Fibroblast of skin of left biceps (primary cell): ENCODE measurements around the gene ZNF511.

Source experiments
- DNase-seq, 2 experiments: peaks; one replicate each; pipeline ENCODE4 v3.0.0-alpha.2; 2013; ENCODE audit warnings: low read depth in 2 of 2

The ZNF511 gene

GRCh38 chr10:133353988-133354605 is 45.4 kb downstream of the ZNF511 start:
- DNase-seq = no peak

GRCh38 chr10:133354672-133355240 is 46.0 kb downstream of the ZNF511 start:
- DNase-seq = no peak

DNA sequence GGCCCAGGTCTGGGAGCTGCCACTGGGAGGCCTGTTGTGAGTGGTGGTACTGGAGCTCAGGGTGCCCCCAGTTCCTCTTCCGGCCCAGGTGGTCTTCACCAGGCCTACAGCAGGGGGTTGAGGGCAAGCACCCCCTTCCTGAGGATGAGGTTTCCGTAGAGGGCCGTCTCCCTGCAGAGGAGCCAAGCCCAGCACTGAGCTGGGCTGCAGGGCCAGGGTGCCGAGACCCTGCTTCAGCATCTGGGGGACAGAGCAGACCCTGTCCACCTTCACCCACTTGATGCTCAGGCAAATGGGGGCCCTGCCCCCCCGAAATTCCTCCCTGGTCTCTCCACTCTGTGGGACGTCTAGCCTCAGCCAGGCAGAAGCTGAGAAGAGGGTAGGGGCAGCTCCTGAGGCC is 46.6 kb downstream of the ZNF511 start:
- no peak for DNase-seq

DNA sequence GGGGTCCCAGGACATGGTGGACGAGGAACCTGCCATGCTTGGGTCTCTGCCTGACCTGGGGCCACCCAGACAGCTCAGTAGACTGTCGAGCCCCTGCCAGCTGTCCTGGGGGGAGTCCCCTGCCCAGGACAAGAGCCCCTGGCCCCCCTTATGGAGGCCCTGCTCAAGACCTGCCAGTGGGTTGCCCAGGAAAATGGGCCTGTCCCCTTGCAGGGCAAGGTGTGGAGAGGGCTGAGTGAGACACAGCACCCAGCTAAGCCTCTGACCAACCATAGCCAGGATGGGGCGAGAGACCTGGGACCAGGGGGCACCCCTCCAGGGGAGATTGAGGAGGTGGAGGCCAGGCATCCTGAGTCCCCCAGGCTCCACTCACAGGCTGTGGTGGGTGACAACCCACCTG is 47.3 kb downstream of the ZNF511 start:
- DNase-seq = no peak

GRCh38 chr10:133356549-133357284 is 48.0 kb downstream of the ZNF511 start:
- DNase-seq = no peak

DNA sequence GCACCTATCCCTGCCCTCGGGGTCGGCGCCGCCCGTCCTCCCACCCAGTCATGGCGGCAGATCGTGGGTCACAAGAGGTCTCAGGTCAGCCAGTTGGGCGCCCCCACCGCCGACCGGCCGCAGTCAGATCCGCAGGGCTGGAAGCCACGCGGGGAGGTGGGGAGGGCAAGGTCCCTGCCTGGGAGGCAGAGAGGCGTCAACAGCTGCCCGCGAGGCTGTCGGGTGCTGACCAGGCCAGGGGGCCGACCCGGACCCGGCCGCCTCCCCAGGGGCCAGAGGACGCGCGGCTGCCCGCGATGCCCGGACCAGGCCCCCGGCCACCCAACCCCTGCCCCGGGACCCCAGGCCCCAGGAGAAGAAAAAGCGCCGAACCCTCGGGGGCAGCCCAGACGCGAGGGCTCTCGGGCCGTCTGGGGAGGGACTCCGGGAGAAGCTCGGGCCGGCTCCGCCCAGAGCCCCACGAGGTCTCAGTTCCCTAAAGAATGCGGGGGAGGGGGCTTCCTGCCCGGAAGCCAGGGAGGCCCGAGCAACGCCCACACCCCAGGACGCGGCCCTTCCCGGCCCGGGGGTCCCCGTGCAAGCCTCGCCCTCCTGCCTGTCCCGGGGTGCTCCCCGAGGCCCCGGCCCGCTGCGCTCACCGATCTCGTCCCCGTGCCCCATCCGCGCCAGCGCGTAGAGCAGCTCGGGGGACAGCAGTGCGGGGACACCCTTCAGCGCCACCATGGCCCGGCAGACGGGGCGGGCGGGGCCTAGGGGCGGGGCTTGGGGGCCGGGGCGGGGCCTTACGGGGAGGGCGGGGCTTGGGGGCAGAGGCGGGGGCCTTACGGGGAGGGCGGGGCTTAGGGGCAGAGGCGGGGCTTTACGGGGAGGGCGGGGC is 48.8 kb downstream of the ZNF511 start, which contains the start of gene FUOM:
Gene FUOM, minus strand, starts transcription at position 735 of the 877 bp plus-strand sequence. Its CDS starts 12 bp downstream, at position 723.
- peak; percentile 13 to 39 for DNase-seq

- DNase-seq = no peak
These were observed 49.6 kb downstream of the ZNF511 start for GRCh38 chr10:133358162-133358924.

GRCh38 chr10:133358925-133359310 is 50.2 kb downstream of the ZNF511 start:
- no peak for DNase-seq

DNA sequence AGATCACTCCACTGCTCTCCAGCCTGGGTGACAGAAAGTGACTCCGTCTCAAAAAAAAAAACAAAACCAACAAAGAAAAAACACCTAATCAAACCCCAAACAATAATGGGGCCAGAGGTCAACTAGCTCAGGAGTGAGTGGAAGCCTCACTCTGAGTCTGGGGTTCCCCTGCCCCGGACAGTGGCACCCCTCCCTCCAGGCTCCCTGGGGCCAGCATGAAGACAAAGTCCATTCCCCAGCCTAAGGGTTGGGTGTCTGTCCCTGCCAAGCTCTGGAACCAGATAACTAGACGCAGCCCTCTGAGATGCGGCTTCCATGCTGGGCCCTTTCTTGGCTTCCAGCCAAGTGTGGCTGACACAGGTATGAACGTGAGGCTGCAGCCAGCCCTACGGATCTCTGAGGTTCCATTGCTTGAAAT is 50.8 kb downstream of the ZNF511 start:
- no peak for DNase-seq

DNA sequence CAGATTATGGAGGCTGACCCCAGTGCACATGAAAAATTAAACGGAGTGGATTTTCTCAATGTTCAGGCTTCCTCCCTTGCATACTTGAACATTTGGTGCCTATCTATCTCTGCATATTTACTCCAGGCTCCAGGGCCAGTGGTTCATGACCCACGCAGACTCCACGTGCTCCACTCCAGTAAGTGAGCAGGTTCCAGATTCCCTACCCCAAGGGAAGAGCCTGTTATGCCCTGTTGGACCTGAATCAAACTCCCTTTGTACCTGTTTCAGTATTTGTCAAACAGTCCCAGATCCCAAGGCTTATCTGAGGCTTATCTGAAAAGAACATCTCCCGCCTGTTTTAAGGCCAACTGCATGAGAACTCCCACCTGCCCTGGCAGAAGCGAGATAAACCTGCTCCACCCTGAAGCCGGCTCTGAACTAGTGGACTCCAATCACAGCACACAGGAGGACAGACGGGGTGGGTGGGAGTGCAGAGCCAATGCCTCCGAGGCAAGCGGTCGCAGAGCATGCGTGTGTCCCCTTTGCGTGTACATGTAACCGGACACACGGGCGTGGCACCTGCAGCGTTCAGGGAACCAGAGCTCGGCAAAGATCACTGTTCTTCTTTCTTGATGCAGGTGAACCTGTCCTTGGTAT is 51.4 kb downstream of the ZNF511 start:
- DNase-seq = no peak

GRCh38 chr10:133361227-133361626 is 52.5 kb downstream of the ZNF511 start:
- DNase-seq = no peak

DNA sequence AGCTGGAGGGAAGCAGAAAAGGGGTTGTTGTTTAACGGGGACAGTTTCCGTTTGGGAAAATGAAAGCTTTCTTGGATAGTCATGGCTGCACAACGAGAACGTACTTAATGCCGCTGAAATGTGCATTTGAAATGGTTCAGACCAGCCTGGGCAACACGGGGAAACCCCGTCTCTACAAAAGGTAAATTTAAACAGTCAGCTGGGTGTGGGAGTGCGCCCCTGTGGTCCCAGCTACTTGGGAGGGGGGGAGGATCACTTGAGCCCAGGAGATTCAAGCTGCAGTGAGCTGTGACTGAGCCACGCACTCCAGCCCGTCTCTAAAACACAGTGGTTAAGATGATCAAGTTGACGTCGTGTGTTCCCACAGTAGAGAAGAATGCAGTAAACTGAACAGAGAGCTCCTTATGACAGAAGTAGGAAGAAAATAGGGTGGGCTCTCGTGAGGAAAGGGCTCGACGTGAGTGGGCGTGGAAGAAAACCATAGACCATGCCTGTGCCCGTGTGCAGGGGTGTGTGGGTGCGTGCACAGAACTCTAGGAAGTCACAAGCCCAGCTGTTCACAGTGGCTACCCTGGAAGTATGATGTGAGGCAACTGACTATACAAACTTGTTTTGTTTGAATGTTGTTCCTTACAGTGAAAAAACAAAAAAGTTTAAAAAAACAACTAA is 53.2 kb downstream of the ZNF511 start:
- DNase-seq = no peak
